Ovary (tissue), 3 donors: ENCODE measurements around the gene TOM1L2.

Experiments used
- CTCF ChIP-seq, 3 donors: fragments of 450-650 bp in 2 of 3; fragments of 200-600 bp in 1 of 3; IDR thresholded peaks; one replicate each; pipeline versions ENCODE4 v1.5.1 to v1.8.0; 2016 to 2022; ENCODE audit warnings: antibody characterized with exemption in 3 of 3, mild to moderate bottlenecking in 1 of 3
- EP300 ChIP-seq: sonication (generic); formaldehyde crosslinking; IDR thresholded peaks from one replicate; pipeline ENCODE4 v1.6.1; 2017; ENCODE audit warnings: antibody characterized with exemption
- POLR2A ChIP-seq: fragments of 450-650 bp; IDR thresholded peaks from one replicate; pipeline ENCODE4 v1.6.1; 2017; ENCODE audit warnings: antibody characterized with exemption, mild to moderate bottlenecking, moderate library complexity
- donor health status: DM: no; HTN: no; CAD: no.

- no peak for TF ChIP-seq CTCF (IDR thresholded peaks at IDR 0.05)
- no peak for TF ChIP-seq POLR2A
- TF ChIP-seq EP300, result no peak
These were observed 158.5 kb downstream of the TOM1L2 start for GRCh38 chr17:17813725-17814095.
